ENCODE results near the gene CTSD.

CTSD gene

DNA sequence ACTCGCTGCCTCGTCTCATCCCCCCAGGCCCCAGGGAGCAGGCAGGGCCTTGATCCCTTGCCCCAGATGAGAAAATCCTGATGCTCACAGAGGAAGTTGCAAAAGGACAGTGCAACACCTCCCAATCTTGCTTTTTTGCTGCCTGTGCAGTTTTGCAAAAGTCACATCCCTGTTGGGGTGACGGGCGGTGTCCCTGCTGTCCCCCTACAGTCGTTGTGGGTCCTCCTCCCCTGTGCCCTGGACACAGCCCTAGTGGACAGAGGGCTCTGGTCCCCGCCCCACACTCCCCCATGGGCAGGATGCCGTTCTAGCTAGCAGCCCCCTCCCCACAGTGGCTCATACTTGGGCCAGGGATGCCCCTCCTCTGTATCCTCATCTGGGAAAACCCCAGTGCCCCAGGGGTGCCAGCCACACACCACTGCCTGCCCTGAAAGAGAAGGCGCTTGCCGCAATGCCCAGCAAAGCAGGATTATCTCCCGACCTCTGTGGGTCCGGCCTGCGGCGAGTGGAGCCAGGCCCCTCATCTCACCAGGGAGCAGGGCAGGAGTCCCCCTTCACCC lies 18.4 kb upstream of the CTSD start:
- DNase-seq, result no peak

DNA sequence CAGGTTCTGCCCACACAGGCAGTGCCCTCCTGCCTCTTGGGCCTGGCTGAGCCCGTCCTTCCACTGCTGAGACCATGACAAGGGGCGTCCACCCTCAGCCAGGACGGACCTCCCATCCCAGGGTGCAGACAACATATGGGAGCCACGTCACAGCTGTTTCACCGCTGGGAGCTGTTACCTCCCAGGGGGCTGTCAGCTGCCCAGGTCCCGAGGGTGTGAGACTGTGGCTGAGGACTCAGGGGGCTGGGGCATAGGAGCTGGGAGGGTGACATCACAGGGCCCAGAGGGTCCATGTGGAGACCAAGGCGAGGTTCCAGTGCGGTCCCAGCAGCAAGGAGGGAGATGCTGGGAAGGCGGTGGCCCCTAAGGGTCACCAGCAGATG lies 17.9 kb upstream of the CTSD start:
- no peak for DNase-seq

DNA sequence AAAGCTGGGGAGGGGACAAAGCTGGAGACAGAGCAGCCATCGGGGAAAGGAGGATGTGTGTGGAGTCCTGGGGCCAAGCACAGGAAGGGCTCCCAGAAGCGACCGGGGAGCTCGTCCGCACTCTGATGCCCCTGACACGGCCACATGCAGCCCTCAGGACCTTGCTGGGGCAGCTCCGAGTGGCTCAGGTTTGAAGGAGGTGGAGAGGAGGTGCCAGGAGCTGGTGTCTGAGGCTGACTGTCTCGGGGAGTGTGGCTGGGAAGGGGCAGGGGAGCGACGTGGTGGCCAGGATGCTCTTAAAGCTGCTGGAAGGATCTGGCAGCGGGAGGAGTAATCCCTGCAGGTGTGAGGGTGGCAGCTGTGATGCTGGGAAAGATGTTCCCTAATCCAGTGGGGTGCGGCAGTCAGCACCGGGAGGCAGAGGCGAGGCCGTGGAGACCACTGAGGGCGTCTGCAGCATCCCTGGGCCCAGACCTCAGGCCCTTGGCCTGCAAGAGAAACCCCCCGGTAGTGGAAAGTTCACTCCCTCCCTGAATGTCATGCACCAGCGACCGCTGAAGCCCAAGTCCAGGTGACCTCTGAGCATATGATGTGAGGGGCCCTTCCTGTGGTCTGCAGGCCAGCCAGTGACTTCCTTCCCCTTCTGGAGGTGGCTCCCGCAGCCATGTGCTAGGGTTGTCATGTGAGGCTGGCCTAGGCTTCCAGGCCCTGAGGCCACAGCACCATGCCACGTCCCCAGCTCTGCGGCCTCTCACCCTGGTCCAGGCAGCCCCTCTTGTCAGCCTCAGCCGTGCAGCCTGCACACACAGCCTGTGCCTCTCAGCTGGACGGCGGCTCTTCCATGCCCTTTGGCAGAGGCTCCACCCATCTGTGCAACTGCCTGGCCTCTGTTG lies 17.2 kb upstream of the CTSD start:
- no peak for DNase-seq

DNA sequence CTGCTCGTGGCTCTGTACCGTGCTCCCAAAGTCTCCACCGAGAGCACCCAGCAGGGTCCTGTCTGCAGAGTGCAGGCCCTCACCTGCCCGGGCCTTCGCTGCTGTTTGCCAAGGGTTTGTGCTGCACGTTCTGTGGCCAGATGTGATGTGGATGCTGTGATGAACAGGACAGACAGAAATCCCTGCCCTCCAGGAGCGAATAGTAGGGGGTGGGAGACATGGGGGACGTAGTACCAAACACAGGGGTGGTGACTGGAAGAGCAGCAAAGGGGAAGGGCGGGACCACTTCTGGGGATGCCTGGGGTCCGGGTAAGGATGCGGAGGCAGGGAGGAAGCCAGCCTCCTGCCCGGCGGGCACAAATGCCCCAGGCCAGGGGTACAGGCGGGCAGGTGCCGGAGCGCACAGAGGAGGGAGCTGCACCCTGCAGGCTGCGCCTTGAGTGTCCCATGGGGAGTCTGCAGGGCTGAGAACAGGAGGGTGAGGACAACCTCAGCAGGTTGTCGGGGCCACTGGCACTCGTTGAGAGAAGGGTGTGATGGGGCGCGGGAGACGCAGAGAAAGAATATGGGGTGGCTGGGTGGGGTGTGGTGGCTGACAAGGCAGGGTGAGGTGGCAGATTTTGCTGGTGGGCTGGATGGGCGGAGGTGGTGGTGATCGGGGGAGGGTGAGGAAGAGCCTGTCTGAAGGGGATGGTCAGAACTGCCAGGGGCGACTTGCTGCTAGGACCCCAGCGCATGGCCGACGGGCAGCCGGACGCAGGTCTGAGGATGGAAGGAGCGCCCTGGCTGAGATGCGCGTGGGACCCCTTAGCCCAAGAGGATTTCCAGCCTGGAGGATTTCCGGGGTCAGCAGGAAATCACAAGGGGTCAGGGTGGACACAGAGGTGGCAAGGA lies 16.3 kb upstream of the CTSD start:
- no peak for DNase-seq

DNA sequence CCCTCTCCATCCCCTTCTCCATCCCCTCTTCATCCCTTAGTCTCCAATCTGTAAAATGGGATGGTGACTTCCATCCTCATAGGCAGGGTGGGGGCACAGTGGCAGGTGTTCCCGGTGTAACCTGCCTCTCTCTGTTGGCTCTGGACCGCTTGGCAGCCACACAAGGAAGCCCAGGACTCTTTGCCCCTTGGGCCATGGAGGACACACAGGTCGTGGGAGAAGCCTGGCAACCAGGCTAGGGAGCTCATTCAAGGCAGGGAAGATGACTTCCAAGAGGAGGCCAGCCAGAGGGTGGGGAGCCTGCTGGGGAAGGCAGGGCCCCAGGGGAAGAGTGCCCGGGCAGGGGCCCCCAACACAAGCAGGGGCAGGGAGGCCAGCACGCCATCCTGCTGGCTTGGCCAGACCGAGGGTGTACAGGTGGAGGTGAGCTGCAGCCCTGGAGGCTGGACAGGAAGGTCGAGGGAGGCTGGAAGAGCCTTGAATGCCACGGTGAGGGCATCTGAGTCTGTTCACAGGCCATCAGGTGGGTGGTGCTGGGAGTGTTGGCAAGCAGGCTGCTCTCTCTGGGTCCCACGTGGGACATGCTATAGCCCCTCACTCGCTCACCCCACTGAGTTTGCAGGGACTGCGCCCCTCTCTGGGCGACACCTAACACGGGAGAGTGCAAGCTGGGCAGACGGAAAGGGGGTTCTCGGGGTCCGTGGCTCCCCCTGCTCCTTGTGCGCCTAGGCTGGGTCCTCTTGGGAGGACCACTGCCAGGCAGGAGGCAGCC lies 15.5 kb upstream of the CTSD start:
- DNase-seq, result no peak

DNA sequence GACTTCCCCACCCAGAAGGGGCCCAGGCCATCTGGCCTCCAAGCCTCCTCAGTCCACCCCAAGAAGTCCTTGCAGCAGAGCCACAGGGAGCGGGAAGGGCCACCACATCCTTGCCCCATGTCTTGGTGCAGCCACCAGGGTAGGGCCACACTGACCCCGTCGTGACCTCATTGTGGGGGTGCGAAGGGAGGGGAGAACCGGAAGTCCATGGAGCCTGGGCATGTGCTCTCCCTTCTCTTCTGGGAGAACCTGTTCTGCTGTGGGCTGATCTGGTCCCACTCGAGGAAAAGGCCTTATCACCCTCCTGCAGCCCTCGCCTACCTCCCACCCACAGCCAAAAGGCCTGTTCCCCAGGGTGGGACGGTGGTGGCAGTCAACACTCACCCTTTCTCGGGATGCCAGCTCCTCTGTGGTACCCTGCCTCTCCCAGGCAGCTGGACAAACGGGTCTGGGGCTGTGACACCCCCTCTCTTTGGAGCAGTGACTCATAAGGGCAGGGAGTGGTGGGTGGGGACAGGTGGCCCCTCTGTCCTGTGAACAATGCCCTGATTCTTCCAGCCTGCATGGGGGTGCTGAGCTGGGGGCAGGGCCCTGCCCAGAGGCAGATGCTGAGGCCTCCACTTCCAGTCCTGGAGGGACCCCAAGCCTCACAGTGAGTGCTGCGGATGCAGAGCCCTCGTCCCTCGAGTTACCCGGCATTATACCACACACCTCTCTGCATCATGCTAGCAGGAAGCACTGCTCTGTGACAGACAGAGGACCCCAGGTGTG lies 14.6 kb upstream of the CTSD start:
- DNase-seq, result no peak

DNA sequence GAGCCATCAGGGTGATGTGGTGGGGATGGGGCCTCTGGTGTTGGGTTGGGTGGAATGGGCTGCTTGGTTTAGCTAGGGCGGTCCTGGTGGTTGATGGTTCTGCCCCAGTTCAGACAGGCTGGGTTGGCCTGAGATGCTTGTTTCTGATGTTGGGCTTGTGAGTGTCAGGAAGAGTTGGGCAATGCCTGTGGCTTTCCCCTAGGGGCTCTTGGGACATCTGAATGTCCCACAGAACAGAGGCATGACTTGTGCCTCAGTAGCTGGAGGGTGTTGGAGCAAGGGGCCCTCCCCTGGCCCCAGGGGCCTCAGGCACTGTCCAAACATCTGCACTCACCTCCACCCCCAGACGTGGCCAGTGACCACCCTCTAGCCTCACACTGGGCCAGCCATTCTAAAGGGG lies 14.0 kb upstream of the CTSD start:
- DNase-seq, result no peak

DNA sequence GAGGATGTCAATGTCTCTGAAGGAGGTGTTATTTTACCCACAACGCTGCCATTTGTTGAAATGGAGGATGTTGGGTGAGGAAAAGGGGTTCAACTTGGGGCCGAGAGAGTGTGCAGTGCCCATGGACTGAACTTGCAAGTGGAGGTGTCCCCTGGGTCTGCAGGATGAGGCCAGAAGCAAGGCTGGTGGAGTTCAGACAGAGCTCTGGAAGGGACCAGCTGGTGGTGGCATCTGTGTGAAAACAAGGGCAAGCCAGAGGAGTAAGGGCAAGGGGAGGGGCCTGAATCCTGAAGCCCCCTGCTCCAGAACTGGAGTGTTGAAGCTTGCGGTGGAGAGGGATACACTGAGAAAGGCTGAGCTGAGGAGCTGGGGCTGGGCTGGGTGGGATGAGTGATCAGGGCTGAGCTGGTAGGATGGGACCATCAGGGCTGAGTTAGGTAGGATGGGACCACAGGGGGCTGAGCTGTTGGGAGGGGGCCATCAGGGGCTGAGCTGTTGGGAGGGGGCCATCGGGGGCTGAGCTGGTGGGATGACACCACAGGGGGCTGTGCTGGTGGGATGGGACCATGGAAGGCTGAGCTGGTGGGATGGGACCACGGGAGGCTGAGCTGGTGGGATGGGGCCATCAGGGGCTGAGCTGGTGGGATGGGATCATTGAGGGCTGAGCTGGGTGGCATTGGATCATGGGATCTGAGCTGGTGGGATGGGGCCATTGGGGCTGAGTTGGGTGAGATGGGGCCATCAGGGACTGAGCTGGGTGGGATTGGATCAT lies 13.4 kb upstream of the CTSD start:
- DNase-seq, result no peak

DNA sequence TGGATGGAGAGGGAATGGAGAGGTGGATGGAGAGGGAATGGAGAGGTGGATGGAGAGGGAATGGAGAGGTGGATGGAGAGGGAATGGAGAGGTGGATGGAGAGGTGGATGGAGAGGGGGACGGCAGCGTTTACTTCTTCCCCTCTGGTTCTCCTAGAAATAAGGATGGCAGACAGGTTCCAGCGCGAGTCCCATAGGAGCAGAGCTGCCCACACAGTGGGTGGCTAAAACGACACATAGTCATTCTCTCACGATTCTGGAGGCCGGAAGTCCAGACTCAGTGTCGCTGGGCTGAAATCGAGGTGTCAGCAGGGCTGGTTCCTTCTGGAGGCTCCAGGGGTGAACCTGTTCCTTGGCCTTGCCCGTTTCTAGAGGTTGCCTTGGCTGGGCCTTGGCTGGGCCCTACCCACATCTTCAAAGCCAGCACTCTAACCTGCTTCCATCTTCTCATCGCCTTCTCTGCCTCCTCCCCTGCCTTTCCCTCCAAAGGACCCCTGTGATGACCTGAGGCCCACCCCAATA lies 12.7 kb upstream of the CTSD start:
- no peak for DNase-seq

DNA sequence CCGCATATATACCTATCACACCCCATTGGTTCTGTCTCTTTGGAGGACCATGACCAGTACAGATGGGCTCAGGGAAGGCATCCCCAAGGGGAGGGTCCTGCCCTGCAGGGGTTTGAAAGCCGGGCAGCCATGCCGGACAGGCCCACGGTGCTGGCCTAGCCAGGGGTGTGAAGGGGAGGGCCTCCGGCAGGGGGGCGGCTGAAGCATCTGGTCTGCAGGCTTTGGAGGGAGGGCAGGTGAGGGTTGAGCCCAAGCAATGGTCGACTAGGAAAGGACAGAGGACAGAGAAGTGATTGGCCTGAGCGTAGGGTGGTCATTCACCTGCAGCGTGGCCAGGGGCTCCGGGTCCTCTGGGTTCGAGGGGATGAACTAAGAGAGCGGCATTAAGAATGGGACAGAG lies 11.2 kb upstream of the CTSD start:
- DNase-seq, result no peak

DNA sequence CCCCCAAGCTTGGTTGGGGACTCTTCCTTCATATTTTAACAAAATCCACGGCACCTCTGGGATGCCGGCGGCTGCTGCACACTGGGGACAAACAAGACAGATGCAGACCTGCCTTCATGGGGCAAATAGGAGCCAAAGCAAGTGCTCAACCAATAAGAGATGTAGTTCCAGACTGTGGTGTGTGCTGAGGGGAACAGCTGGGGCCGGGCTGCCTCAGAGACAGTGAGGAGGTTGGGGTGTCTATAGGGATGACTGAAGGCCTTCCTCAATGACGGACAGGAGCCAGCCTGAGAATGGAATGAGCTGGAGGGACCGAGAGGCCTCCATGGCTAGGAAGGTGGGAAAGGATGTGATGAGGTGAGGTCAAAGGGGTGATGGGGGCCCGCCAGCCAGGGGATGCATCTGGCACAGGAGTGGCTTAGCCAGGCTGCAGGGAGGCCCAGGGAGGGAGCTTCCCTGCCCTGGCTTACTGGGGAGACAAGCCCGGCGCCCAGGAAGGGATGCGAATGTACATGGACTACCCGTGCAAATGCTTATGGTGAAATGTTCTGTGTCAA lies 10.3 kb upstream of the CTSD start:
- DNase-seq, result no peak

DNA sequence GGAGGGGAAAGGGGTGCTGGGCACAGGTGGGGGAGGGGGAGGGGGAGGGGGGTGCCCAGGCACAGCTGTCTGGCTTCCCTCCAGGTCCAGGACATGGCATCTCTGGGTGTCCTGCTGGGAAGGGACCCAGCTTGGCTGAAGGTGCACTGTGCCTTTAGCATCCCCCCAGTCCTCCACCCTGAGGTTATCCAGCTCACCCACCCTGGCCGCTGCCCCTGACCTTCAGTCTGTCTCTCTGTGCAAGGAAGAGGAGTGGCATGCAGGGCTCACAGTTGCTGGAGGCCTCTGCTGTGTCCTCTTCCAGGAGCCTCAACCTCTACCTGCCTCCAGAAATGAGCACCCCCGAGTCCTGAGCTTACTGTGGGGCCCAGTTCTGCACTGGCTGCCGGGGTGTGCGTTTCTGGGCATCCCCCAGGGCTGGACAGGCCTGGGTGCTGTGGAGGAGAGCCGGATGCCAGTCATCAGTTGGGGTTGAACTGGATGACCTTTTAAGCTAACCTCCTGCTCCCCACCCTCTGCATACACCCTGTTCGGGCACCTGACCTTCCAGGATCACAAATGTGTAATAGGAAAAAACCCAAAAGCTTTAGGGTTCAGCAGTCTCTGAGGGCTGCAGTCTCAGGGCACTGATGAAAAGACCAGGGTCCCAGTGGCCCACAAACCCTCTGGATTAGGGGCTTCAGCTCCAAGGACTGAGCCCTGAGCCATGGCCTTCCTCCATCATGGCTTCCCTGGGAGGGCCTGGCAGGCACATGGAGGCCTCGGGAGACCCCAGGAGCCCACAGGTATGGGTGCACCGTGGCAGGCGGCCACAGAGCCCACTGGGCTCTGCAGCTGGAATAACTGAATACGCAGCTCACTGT lies 9.6 kb upstream of the CTSD start:
- DNase-seq, result no peak

DNA sequence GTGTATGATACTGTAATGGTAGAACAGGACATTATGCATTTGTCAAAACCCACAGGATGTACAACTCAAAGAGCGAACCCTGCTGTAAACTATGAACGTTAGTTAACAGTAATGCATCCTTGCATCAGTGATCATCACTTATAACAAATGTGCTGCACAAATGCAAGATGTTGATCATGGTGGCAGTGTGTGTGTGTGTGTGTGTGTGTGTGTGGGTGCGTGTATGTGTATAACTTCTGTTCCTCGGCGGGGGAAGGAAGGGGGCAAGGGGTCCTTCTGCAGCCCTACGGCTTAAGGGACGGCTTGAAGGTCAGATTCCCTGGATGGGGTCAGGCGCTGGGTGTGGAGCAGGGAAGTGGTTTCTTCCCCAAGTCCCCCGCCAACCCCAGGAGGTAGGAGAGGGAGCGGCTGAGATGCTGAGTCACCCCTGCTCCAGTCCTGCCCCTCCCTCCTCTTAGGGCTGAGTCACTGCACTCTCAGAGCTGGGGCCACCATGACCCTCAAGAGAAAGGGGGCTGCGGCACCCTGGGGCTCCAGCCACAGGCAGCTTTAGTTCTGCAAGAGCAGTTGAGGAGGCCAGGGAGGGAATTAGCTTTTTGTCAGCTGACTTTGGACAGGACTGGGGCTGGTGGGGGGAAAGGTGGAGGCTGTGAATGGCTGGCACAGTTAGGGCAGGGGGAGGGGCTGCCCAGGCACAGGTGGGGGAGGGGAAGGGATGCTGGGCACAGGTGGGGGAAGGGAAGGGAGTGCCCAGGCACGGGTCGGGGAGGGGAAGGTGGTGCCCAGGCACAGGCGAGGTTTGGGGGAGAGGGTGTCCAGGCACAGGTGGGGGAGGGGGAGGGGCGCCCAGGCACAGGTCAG lies 8.8 kb upstream of the CTSD start:
- peak; percentile 97 for DNase-seq

DNA sequence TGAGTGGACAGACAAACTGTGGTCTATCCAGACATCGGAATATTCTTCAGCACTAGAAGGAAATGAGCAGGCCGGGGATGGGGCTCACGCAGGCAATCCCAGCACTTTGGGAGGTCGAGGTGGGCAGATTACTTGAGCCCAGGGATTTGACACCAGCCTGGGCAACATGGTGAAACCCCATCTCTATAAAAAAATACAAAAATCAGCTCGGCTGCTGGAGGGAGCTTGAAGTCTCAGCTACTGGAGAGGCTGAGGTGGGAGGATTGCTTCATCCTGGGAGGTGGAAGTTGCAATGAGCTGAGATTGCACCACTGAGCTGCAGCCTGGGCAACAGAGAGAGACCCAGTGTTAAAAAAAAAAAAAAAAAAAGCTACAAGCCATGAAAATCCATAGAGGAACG lies 8.0 kb upstream of the CTSD start:
- DNase-seq, result peak; percentile 75

DNA sequence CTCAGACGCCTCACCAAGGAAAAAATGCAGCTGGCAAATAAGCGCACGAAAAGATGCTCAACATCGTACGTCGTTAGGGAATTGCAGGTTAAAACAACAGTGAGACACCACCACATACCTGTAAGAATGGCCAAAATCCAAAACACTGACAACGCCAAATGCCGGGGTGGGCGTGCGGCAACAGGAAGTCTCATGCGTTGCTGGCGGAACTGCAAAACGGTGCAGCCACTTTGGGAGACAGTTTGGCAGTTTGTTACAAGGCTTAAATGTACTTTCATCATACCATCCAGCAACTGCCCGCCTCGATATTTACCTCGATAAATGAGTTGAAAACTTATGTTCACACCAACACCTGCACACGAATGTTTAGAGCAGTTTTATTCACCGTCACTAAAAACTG lies 7.5 kb upstream of the CTSD start:
- DNase-seq, result no peak

DNA sequence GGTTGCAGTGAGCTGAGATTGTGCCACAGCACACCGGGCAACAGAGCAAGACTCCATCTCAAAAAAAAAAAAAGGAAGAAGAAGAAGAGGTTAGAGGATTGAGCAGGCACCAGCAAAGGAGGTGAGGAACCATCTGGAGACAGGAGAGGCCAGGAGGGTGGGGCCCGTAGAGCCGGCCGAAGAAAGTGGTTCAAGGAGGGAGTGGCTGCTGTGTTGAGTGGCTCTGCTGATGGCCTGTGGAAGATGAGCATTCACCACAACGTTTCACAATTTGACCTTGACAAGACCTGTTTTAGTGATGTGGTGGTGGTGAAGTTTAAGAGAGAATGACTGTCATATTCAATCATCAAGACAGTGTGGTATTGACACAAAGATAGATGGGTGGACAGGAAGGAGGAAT lies 6.8 kb upstream of the CTSD start:
- DNase-seq, result no peak

DNA sequence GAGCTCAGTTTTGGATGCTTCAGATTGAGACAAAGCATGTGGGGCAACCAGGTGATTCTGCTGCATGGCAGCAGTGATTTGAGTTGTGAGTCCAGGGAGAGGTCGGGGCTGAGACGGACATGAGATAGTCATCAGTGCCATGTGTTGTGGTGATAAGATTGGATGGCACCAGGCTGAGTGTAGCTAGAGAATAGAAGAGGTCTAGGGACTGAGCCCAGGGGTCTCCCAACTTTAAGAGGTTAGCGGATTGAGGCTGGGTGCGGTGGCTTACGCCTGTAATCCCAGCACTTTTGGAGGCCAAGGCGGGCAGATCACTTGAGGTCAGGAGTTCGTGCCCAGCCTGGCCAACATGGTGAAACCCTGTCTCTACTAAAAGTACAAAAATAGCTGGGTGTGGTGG lies 6.3 kb upstream of the CTSD start:
- no peak for DNase-seq

DNA sequence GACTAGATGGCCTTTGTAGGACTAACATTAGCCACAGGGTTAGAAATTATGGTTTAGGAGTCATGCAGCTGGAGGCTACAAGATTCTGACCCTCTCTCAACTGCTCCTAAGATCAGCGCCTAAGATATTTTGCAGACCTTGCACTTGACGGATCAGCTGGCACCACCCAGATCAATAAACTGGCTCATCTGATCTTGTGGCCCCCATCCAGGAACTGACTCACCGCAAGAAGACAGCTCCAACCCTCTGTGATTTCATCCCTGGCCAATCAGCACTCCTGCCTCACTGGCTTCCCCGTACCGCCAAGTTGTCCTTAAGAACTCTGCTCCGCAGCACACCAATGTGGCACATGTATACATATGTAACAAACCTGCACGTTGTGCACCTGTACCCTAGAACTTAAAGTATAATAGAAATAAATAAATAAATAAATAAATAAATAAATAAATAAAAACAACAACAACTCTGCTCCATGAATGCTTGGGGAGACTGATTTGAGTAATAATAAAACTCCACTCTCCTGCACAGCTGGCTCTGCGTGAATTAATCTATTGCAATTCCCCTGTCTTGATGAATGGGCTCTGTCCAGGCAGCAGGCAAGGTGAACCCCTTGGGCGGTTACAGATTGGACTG lies 5.7 kb upstream of the CTSD start:
- peak; percentile 25 for DNase-seq

Measured in fibroblast of upper back skin (primary cell).